HEK293 (cell line): Measurements from ENCODE around the gene PAX6.

ENCODE experiments used
- CTCF ChIP-seq: fragments of 450-650 bp; formaldehyde crosslinking; IDR thresholded peaks from 2 replicates; pipeline ENCODE4 v1.5.1; 2016; ENCODE audit warnings: missing biosample characterization, missing genetic modification characterization
- HIC1 ChIP-seq: fragments of 450-650 bp; formaldehyde crosslinking; IDR thresholded peaks from 2 replicates; pipeline ENCODE4 v1.5.1; 2016; ENCODE audit warnings: missing biosample characterization, missing genetic modification characterization
- ZBTB8A ChIP-seq: fragments of 450-650 bp; formaldehyde crosslinking; IDR thresholded peaks from 2 replicates; pipeline ENCODE4 v1.5.1; 2016; ENCODE audit warnings: missing biosample characterization, missing genetic modification characterization
- ZNF768 ChIP-seq: fragments of 450-650 bp; formaldehyde crosslinking; IDR thresholded peaks from 2 replicates; pipeline ENCODE4 v1.5.1; 2018; ENCODE audit warnings: missing biosample characterization, mild to moderate bottlenecking, missing genetic modification characterization

GRCh38 chr11:31802609-31802989, 8.5 kb downstream of the PAX6 start:
- TF ChIP-seq CTCF (tag by site-specific recombination): no peak
- TF ChIP-seq ZNF768: no peak
- no peak for TF ChIP-seq ZBTB8A (tag by site-specific recombination)
- no peak for TF ChIP-seq HIC1 (tag by site-specific recombination)
